Prostate gland (tissue), 2 donors: ENCODE results near the gene MAP2K3.
"Not testable (repeated sequence)": the region's sequence is repeated elsewhere in the genome, so short reads cannot be mapped to it uniquely, and the experiment has no call there.

Experiments used
- CTCF ChIP-seq, 4 experiments: fragments of 200-600 bp in 2 of 4; fragments of 450-650 bp in 2 of 4; sonication (generic) in 2 of 4; IDR thresholded peaks; 1 replicate in 3 of 4; 2 replicates in 1 of 4; pipeline ENCODE4 v1.5.1; 2016 to 2019; ENCODE audit warnings: antibody characterized with exemption in 4 of 4, mild to moderate bottlenecking in 2 of 4, moderate library complexity in 2 of 4
- POLR2A ChIP-seq: fragments of 450-650 bp; IDR thresholded peaks from one replicate; pipeline ENCODE4 v1.6.1; 2016; ENCODE audit warnings: antibody characterized with exemption, mild to moderate bottlenecking
- POLR2AphosphoS5 ChIP-seq: sonication (generic); formaldehyde crosslinking; IDR thresholded peaks from one replicate; pipeline ENCODE4 v1.6.1; 2017; ENCODE audit warnings: antibody characterized with exemption

DNA sequence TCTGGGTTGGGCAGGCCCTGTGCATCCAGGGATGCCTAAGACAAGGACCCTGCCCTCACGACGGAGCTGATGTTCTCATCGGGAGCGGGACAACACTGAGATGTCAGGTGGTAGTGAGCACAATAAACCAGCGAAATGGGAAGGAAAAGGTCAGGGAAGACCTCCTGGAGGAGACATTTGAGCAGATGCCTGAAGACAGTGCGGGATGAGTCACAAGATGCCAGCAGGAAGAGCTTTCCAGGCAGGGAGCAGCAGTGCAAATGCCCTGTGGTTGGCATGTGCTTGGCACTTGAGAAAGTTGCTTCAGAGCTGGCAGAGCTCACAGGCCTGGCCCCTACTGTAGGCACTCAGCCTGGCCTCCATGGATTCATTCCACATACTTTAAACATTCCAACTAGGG lies 63.1 kb downstream of the MAP2K3 start:
- TF ChIP-seq POLR2AphosphoS5; CTCF (IDR thresholded peaks at IDR 0.05); POLR2A: not testable (repeated sequence)
